MCF 10A (cell line): Measurements from ENCODE around the gene CYTH1. TPM values are rescaled to one million over a fixed set of nuclear protein-coding genes. Genes with fewer than 3 reads are reported as not detected.

Experiments used
- BruUV-seq: library from RNA; stranded (reverse); fragments of 400-500 nt; replicated peaks from 2 replicates; lab custom pipeline; 2021; lab: Mats Ljungman, UMichigan
- CTCF ChIA-PET: fragments of 300-600 bp; sonication (Branson Sonifier 250); formaldehyde crosslinking; extraction: SDS; loops from one replicate; lab custom pipeline; 2021; ENCODE audit warnings: antibody characterized with exemption, inconsistent platforms; lab: Yijun Ruan, JAX
- POLR2A ChIA-PET: fragments of 300-600, 350-650 bp; sonication (Branson Sonifier 250); formaldehyde crosslinking; extraction: SDS; loops from one replicate; lab custom pipeline; 2020; ENCODE audit warnings: antibody characterized with exemption, inconsistent platforms; lab: Yijun Ruan, JAX
- DNase-seq: peaks from one replicate; pipeline ENCODE4 v3.0.0-alpha.2; 2018; ENCODE audit not compliant: unreplicated experiment
- H3K27ac Mint-ChIP-seq: one replicate; pipeline ENCODE4 v1.8.0; 2022; ENCODE audit warnings: mild to moderate bottlenecking, low read depth, mixed read lengths; ENCODE audit not compliant: unreplicated experiment
- H3K27me3 Mint-ChIP-seq: one replicate; pipeline ENCODE4 v1.8.0; 2022; ENCODE audit warnings: mixed read lengths; ENCODE audit not compliant: insufficient read depth, unreplicated experiment
- H3K36me3 Mint-ChIP-seq: one replicate; pipeline ENCODE4 v1.8.0; 2022; ENCODE audit warnings: mild to moderate bottlenecking, moderate library complexity, mixed read lengths; ENCODE audit not compliant: insufficient read depth, unreplicated experiment
- H3K4me1 Mint-ChIP-seq: one replicate; pipeline ENCODE4 v1.8.0; 2022; ENCODE audit warnings: mixed read lengths; ENCODE audit not compliant: insufficient read depth, unreplicated experiment
- H3K4me3 Mint-ChIP-seq: one replicate; pipeline ENCODE4 v1.8.0; 2022; ENCODE audit warnings: mild to moderate bottlenecking, moderate library complexity, mixed read lengths; ENCODE audit not compliant: unreplicated experiment
- H3K9me3 Mint-ChIP-seq: one replicate; pipeline ENCODE4 v1.8.0; 2022; ENCODE audit warnings: mixed read lengths; ENCODE audit not compliant: unreplicated experiment
- CTCF ChIP-seq: fragments of 200-600 bp; IDR thresholded peaks from one replicate; pipeline ENCODE4 v1.8.0; 2022; ENCODE audit warnings: antibody characterized with exemption, mild to moderate bottlenecking; ENCODE audit not compliant: unreplicated experiment
- intact Hi-C: fragments of 100-400 bp; cut with micrococcal nuclease; formaldehyde crosslinking; loops from 2 replicates; pipeline ENCODE4 v1.14.1; 2022
- total RNA-seq: library from RNA; stranded (reverse); gene quantifications from 2 replicates; pipeline ENCODE4 v1.2.3, GENCODE V29; 2022

CYTH1 gene
- total RNA-seq, 1 experiment from 2014 or later: 38.5 TPM

GRCh38 chr17:78647032-78647431, 135.0 kb downstream of the CYTH1 start:
- peaks cover 6% of the 10 kb centered on the region for H3K4me1 Mint-ChIP-seq
- DNase-seq: no peak
- H3K36me3 Mint-ChIP-seq: no peaks in the 10 kb centered on the region
- POLR2A ChIA-PET: no interaction called here
- TF ChIP-seq CTCF: no peak
- CTCF ChIA-PET: no interaction called here
- no peak overlapping the region for H3K4me3 Mint-ChIP-seq
- no peaks in the 10 kb centered on the region for H3K9me3 Mint-ChIP-seq
- H3K27ac Mint-ChIP-seq: no peak overlapping the region
- BruUV-seq: no TSS peak
- intact Hi-C loops: no loop called here
- no peaks in the 10 kb centered on the region for H3K27me3 Mint-ChIP-seq

- H3K27ac Mint-ChIP-seq: no peak overlapping the region
- DNase-seq: peak; percentile 68
- POLR2A ChIA-PET: interaction anchor here (0.6 kb wide), 1 partner anchor 9 kb away, joined by 3 read pairs; no protein-coding TSS in a partner anchor
Measured at GRCh38 chr17:78645421-78646295, 136.4 kb downstream of the CYTH1 start.

GRCh38 chr17:78644931-78645351, 137.1 kb downstream of the CYTH1 start:
- ChIA-PET POLR2A (no interaction called here), CTCF (interaction anchor here (0.8 to 1.2 kb wide), 2 partner anchors 9 to 64 kb away, joined by 3 read pairs; no protein-coding TSS in a partner anchor)
- no peak for DNase-seq

More at GRCh38 chr17:78645421-78646295, 136.4 kb downstream of the CYTH1 start:
- intact Hi-C loops: no loop called here
- BruUV-seq: no TSS peak
- H3K27me3 Mint-ChIP-seq: no peaks in the 10 kb centered on the region
- no peaks in the 10 kb centered on the region for H3K9me3 Mint-ChIP-seq
- TF ChIP-seq CTCF: no peak
- peaks cover 6% of the 10 kb centered on the region for H3K4me1 Mint-ChIP-seq
- H3K36me3 Mint-ChIP-seq: peaks cover 6% of the 10 kb centered on the region
- CTCF ChIA-PET: interaction anchor here (1.2 kb wide), 1 partner anchor 63 kb away, joined by 3 read pairs; no protein-coding TSS in a partner anchor
- no peak overlapping the region for H3K4me3 Mint-ChIP-seq

More at GRCh38 chr17:78644931-78645351, 137.1 kb downstream of the CYTH1 start:
- TF ChIP-seq CTCF: no peak
- BruUV-seq: no TSS peak
- Mint-ChIP-seq H3K27me3 (no peaks in the 10 kb centered on the region), H3K36me3 (peaks cover 6% of the 10 kb centered on the region), H3K4me1 (peaks cover 6% of the 10 kb centered on the region), H3K9me3 (no peaks in the 10 kb centered on the region), H3K4me3 (no peak overlapping the region), H3K27ac (no peak overlapping the region)
- intact Hi-C loops: no loop called here
